Measurements from ENCODE around the gene CYP2C9.

- TF ChIP-seq POLR2AphosphoS5 (IDR thresholded peaks at IDR 0.05; ENCODE audit: low read depth, low read length): no peak
- TF ChIP-seq POLR2A (IDR thresholded peaks at IDR 0.05; ENCODE audit: low read depth, low read length): no peak
- no peak for TF ChIP-seq TAF1 (IDR thresholded peaks at IDR 0.05; ENCODE audit: borderline replicate concordance, low read depth, low read length)
Measured at GRCh38 chr10:94983555-94983954, 45.1 kb downstream of the CYP2C9 start.
